GM10266 (cell line): ENCODE data around the gene SCYL1.

Source experiments
- DNase-seq: peaks from one replicate; pipeline ENCODE4 v3.0.0; 2012; ENCODE audit errors: extremely low spot score
- CTCF ChIP-seq: IDR thresholded peaks from 2 replicates; pipeline ENCODE4 v1.5.1; 2012; ENCODE audit warnings: mild to moderate bottlenecking, low read depth; ENCODE audit not compliant: control insufficient read depth, insufficient read depth; ENCODE audit errors: missing control alignments

The SCYL1 gene

GRCh38 chr11:65532388-65533064, 7.6 kb downstream of the SCYL1 start:
- no peak for DNase-seq
- TF ChIP-seq CTCF = no peak

GRCh38 chr11:65535102-65535501, 10.2 kb downstream of the SCYL1 start:
- DNase-seq = no peak
- no peak for TF ChIP-seq CTCF

- no peak for TF ChIP-seq CTCF
- no peak for DNase-seq
Observed at GRCh38 chr11:65536412-65537295, 11.8 kb downstream of the SCYL1 start.

- no peak for DNase-seq
- TF ChIP-seq CTCF = no peak
Observed at GRCh38 chr11:65537296-65537597, 12.4 kb downstream of the SCYL1 start.

- DNase-seq = no peak
- TF ChIP-seq CTCF = no peak
Observed at GRCh38 chr11:65537620-65538231, 12.8 kb downstream of the SCYL1 start.

- DNase-seq = no peak
- TF ChIP-seq CTCF = no peak
Observed at GRCh38 chr11:65538232-65538914, 13.5 kb downstream of the SCYL1 start.
